HEK293 (cell line): ENCODE data around the gene AK5.

Experiments
- CTCF ChIA-PET: fragments of 350-600 bp; formaldehyde crosslinking; extraction: SDS; loops from one replicate; lab custom pipeline; 2021; ENCODE audit warnings: antibody characterized with exemption; lab: Yijun Ruan, JAX
- POLR2A ChIA-PET: fragments of 300-600 bp; formaldehyde crosslinking; extraction: SDS; loops from one replicate; lab custom pipeline; 2020; ENCODE audit warnings: antibody characterized with exemption, inconsistent platforms; lab: Yijun Ruan, JAX
- H3K27ac ChIP-seq: fragments of 200-500 bp; sonication (Bioruptor generic); 2 replicates; pipeline ENCODE4 v1.5.1; 2014; ENCODE audit warnings: low read depth, low read length, control low read depth, inconsistent platforms; ENCODE audit errors: extremely low read depth
- H3K36me3 ChIP-seq, 2 experiments: fragments of 200-500 bp in 1 of 2; sonication (Bioruptor generic) in 1 of 2; 1 replicate in 1 of 2; 2 replicates in 1 of 2; pipeline ENCODE4 v1.5.1; 2014 to 2017; ENCODE audit warnings: inconsistent platforms in 2 of 2, low read length in 2 of 2; ENCODE audit not compliant: control insufficient read depth in 2 of 2, insufficient read depth in 1 of 2
- H3K4me1 ChIP-seq: fragments of 200-500 bp; sonication (Bioruptor generic); 2 replicates; pipeline ENCODE4 v1.5.1; 2014; ENCODE audit warnings: mild to moderate bottlenecking, low read length, inconsistent platforms; ENCODE audit not compliant: control insufficient read depth, insufficient read depth
- H3K4me3 ChIP-seq: 2 replicates; pipeline ENCODE4 v1.5.1; 2011; ENCODE audit warnings: low read depth, mild to moderate bottlenecking, control low read depth, low read length, moderate library complexity
- H3K9me3 ChIP-seq: fragments of 200-500 bp; sonication (Bioruptor generic); 2 replicates; pipeline ENCODE4 v1.5.1; 2014; ENCODE audit warnings: low read depth, low read length, inconsistent platforms; ENCODE audit not compliant: control insufficient read depth, insufficient read depth
- SALL2 ChIP-seq: fragments of 450-650 bp; formaldehyde crosslinking; IDR thresholded peaks from 2 replicates; pipeline ENCODE4 v1.5.0; 2017; ENCODE audit warnings: missing biosample characterization, mild to moderate bottlenecking, missing genetic modification characterization, borderline replicate concordance
- ZFP37 ChIP-seq: fragments of 450-650 bp; formaldehyde crosslinking; IDR thresholded peaks from 2 replicates; pipeline ENCODE4 v1.5.1; 2016; ENCODE audit warnings: missing biosample characterization, missing genetic modification characterization
- ZNF10 ChIP-seq: fragments of 450-650 bp; formaldehyde crosslinking; IDR thresholded peaks from 2 replicates; pipeline ENCODE4 v1.5.1; 2017; ENCODE audit warnings: missing biosample characterization, missing genetic modification characterization
- ZNF138 ChIP-seq: fragments of 450-650 bp; formaldehyde crosslinking; IDR thresholded peaks from 2 replicates; pipeline ENCODE4 v1.5.1; 2016; ENCODE audit warnings: missing biosample characterization, missing genetic modification characterization, borderline replicate concordance
- ZNF146 ChIP-seq: fragments of 450-650 bp; formaldehyde crosslinking; IDR thresholded peaks from 2 replicates; pipeline ENCODE4 v1.5.1; 2016; ENCODE audit warnings: missing biosample characterization, missing genetic modification characterization
- ZNF19 ChIP-seq: fragments of 450-650 bp; formaldehyde crosslinking; IDR thresholded peaks from 2 replicates; pipeline ENCODE4; 2016; ENCODE audit warnings: missing biosample characterization, missing genetic modification characterization, low read depth
- ZNF23 ChIP-seq: fragments of 450-650 bp; formaldehyde crosslinking; IDR thresholded peaks from 2 replicates; pipeline ENCODE4 v1.5.1; 2016; ENCODE audit warnings: missing biosample characterization, missing genetic modification characterization, borderline replicate concordance
- ZNF426 ChIP-seq: fragments of 450-650 bp; formaldehyde crosslinking; IDR thresholded peaks from 2 replicates; pipeline ENCODE4 v1.5.1; 2017; ENCODE audit warnings: missing biosample characterization, missing genetic modification characterization, mild to moderate bottlenecking, inconsistent platforms, moderate library complexity
- ZNF585B ChIP-seq: fragments of 450-650 bp; formaldehyde crosslinking; IDR thresholded peaks from 2 replicates; pipeline ENCODE4 v1.5.1; 2016; ENCODE audit warnings: missing biosample characterization, missing genetic modification characterization
- ZNF610 ChIP-seq: fragments of 450-650 bp; formaldehyde crosslinking; IDR thresholded peaks from 2 replicates; pipeline ENCODE4 v1.5.1; 2016; ENCODE audit warnings: missing biosample characterization, missing genetic modification characterization, borderline replicate concordance
- ZNF621 ChIP-seq: fragments of 450-650 bp; formaldehyde crosslinking; IDR thresholded peaks from 2 replicates; pipeline ENCODE4 v1.5.1; 2017; ENCODE audit warnings: missing biosample characterization, missing genetic modification characterization
- ZNF654 ChIP-seq: fragments of 450-650 bp; formaldehyde crosslinking; IDR thresholded peaks from 2 replicates; pipeline ENCODE4 v1.5.1; 2016; ENCODE audit warnings: low read depth, missing biosample characterization, missing genetic modification characterization
- ZNF707 ChIP-seq: fragments of 450-650 bp; formaldehyde crosslinking; IDR thresholded peaks from 2 replicates; pipeline ENCODE4 v1.5.1; 2016; ENCODE audit warnings: missing biosample characterization, missing genetic modification characterization
- ZNF768 ChIP-seq: fragments of 450-650 bp; formaldehyde crosslinking; IDR thresholded peaks from 2 replicates; pipeline ENCODE4 v1.5.1; 2018; ENCODE audit warnings: missing biosample characterization, mild to moderate bottlenecking, missing genetic modification characterization
- ZNF776 ChIP-seq: fragments of 450-650 bp; formaldehyde crosslinking; IDR thresholded peaks from 2 replicates; pipeline ENCODE4 v1.5.0; 2017; ENCODE audit warnings: missing biosample characterization, missing genetic modification characterization, borderline replicate concordance
- ZNF777 ChIP-seq: fragments of 450-650 bp; formaldehyde crosslinking; IDR thresholded peaks from 2 replicates; pipeline ENCODE4 v1.5.1; 2017; ENCODE audit warnings: missing biosample characterization, missing genetic modification characterization, borderline replicate concordance
- ZSCAN30 ChIP-seq: fragments of 450-650 bp; IDR thresholded peaks from 2 replicates; pipeline ENCODE4 v1.5.1; 2018; ENCODE audit warnings: missing biosample characterization, mild to moderate bottlenecking, missing genetic modification characterization, moderate library complexity
- TF ChIP-seq, protein P1 (sequence below): sonication (generic); formaldehyde crosslinking; IDR thresholded peaks from 2 replicates; pipeline ENCODE4 v1.8.1; 2022; ENCODE audit warnings: mild to moderate bottlenecking, moderate library complexity, missing genetic modification reagents
- TF ChIP-seq, protein P2 (sequence below): fragments of 450-650 bp; formaldehyde crosslinking; IDR thresholded peaks from 2 replicates; pipeline ENCODE4 v1.5.1; 2017; ENCODE audit warnings: missing biosample characterization, missing genetic modification characterization
- TF ChIP-seq, protein P3 (sequence below): fragments of 450-650 bp; formaldehyde crosslinking; IDR thresholded peaks from 2 replicates; pipeline ENCODE4 v1.5.1; 2017; ENCODE audit warnings: missing biosample characterization, mild to moderate bottlenecking, missing genetic modification characterization, moderate library complexity
- TF ChIP-seq, protein P4 (sequence below): fragments of 450-650 bp; formaldehyde crosslinking; IDR thresholded peaks from 2 replicates; pipeline ENCODE4 v1.5.1; 2016; ENCODE audit warnings: missing biosample characterization, missing genetic modification characterization

AK5 gene

DNA sequence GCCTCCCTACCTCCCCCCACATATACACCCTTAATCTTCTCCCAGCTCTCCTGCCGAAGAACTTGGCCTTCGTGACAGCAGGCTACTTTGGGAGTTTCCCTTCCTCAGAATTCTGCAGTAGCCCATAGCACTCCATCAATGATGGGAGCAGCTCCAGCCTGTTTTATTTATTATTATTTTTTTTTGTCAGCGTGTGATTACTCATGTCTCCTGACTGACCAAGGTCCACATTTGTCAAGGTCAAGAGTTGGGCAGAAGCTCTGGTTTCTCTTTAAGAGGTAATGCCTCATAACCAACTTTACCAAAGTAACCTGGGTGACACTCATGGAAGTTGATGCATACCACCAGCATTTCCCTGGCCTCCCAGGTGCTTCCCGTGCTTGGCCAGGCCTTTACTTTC, 275.2 kb downstream of the AK5 start:
- CTCF ChIA-PET: interaction anchor here (0.6 kb wide), 1 partner anchor 125 kb away, joined by 3 read pairs; no protein-coding TSS in a partner anchor
- POLR2A ChIA-PET: no interaction called here
- Histone ChIP-seq H3K36me3 (peaks cover 0 to 7% of the 10 kb centered on the region in 2 experiments; a peak in 1 of 3 replicates), H3K4me1 (no peaks in the 10 kb centered on the region), H3K9me3 (no peaks in the 10 kb centered on the region), H3K27ac (no peak overlapping the region), H3K4me3 (no peak overlapping the region)
- TF ChIP-seq ZNF654 (tag by site-specific recombination): no peak
- no peak for TF ChIP-seq ZNF707 (tag by site-specific recombination)
- TF ChIP-seq ZNF10: no peak
- no peak for TF ChIP-seq ZNF610 (tag by site-specific recombination)
- no peak for TF ChIP-seq ZSCAN30 (tag by site-specific recombination)
- TF ChIP-seq ZNF19 (tag by site-specific recombination): no peak

DNA sequence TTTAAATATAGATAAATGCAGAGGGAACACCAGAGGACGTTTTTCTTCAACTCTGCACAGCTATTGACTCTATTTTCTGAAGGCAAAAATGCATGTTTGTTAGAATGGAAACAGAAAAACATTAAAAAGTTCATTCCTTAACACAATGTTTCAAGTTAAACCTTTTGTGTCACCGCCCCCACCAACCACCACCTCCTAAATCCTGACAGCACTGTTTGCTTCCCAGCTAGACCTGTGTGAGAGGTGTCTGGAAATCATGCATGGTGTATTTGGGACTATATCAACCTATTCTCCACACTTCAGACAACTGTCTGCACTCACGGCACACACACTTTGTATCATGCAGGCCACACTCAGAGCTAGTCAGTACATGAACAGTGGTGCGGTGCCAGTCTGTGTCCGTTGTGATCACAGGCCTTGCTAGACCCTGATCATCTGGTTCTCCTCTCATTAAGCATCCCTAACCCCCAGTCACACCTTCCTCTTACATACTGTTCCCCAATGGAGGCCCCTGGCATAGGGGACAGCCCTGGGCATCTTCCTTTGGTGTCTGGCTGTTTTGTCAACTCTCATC, 276.9 kb downstream of the AK5 start:
- POLR2A ChIA-PET: no interaction called here
- no peak for TF ChIP-seq ZNF23
- TF ChIP-seq ZFP37 (tag by site-specific recombination): no peak
- no peak for TF ChIP-seq ZNF776 (tag by site-specific recombination)
- no peak for TF ChIP-seq ZNF146
- TF ChIP-seq ZNF777 (tag by site-specific recombination): no peak
- TF ChIP-seq, protein P1, sequence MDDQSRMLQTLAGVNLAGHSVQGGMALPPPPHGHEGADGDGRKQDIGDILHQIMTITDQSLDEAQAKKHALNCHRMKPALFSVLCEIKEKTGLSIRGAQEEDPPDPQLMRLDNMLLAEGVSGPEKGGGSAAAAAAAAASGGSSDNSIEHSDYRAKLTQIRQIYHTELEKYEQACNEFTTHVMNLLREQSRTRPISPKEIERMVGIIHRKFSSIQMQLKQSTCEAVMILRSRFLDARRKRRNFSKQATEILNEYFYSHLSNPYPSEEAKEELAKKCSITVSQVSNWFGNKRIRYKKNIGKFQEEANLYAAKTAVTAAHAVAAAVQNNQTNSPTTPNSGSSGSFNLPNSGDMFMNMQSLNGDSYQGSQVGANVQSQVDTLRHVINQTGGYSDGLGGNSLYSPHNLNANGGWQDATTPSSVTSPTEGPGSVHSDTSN (CRISPR knock-in tag): no peak
- TF ChIP-seq, protein P2, sequence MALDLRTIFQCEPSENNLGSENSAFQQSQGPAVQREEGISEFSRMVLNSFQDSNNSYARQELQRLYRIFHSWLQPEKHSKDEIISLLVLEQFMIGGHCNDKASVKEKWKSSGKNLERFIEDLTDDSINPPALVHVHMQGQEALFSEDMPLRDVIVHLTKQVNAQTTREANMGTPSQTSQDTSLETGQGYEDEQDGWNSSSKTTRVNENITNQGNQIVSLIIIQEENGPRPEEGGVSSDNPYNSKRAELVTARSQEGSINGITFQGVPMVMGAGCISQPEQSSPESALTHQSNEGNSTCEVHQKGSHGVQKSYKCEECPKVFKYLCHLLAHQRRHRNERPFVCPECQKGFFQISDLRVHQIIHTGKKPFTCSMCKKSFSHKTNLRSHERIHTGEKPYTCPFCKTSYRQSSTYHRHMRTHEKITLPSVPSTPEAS (tag by site-specific recombination): no peak
- no peak for TF ChIP-seq ZNF426 (tag by site-specific recombination)
- TF ChIP-seq ZNF621 (tag by site-specific recombination): no peak
- no peak for TF ChIP-seq ZNF138
- TF ChIP-seq, protein P3, sequence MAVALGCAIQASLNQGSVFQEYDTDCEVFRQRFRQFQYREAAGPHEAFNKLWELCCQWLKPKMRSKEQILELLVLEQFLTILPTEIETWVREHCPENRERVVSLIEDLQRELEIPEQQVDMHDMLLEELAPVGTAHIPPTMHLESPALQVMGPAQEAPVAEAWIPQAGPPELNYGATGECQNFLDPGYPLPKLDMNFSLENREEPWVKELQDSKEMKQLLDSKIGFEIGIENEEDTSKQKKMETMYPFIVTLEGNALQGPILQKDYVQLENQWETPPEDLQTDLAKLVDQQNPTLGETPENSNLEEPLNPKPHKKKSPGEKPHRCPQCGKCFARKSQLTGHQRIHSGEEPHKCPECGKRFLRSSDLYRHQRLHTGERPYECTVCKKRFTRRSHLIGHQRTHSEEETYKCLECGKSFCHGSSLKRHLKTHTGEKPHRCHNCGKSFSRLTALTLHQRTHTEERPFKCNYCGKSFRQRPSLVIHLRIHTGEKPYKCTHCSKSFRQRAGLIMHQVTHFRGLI (tag by site-specific recombination): no peak
- TF ChIP-seq, protein P4, sequence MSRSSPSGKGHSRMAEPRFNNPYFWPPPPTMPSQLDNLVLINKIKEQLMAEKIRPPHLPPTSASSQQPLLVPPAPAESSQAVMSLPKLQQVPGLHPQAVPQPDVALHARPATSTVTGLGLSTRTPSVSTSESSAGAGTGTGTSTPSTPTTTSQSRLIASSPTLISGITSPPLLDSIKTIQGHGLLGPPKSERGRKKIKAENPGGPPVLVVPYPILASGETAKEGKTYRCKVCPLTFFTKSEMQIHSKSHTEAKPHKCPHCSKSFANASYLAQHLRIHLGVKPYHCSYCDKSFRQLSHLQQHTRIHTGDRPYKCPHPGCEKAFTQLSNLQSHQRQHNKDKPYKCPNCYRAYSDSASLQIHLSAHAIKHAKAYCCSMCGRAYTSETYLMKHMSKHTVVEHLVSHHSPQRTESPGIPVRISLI: no peak
- no peak for TF ChIP-seq ZNF585B (tag by site-specific recombination)
- no peak for TF ChIP-seq ZNF768 (tag by site-specific recombination)
- TF ChIP-seq SALL2 (tag by site-specific recombination): no peak
- no peak for TF ChIP-seq ZNF610 (tag by site-specific recombination)
- no peaks in the 10 kb centered on the region for H3K4me1 ChIP-seq
- CTCF ChIA-PET: no interaction called here
- H3K9me3 ChIP-seq: no peaks in the 10 kb centered on the region
- peaks cover 0 to 7% of the 10 kb centered on the region in 2 experiments; a peak in 1 of 3 replicates for H3K36me3 ChIP-seq
- no peak overlapping the region for H3K27ac ChIP-seq
- H3K4me3 ChIP-seq: no peak overlapping the region
